Measurements from ENCODE around the gene DPP10.

DPP10 gene

GRCh38 chr2:115118306-115118705 is 675.9 kb downstream of the DPP10 start:
- TF ChIP-seq POLR2AphosphoS5 (IDR thresholded peaks at IDR 0.05; ENCODE audit: low read depth, low read length) (no peak), TAF1 (IDR thresholded peaks at IDR 0.05; ENCODE audit: borderline replicate concordance, low read depth, low read length) (no peak), POLR2A (IDR thresholded peaks at IDR 0.05; ENCODE audit: low read depth, low read length) (no peak)
- FAIRE-seq (no peak), DNase-seq (ENCODE audit: insufficient read length) (no peak)

DNA sequence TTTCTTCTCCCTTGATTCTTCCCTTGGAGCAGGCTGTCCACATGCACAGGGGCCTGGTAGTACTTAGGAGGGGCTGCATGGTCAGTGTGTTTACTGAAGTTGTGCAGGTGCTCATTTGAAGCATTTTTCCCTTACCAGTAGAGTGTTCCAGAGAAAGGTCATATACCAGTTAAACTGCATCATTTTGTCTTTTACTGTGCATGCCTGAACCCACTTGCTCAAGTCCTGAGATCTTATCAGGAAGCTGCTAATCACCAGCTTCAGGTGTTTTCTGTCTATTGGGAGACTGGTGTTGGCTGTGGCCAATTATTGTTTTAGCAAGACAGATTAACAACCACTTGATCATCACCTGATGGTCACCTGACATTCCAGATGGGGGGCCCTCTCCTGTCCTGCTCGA is 676.6 kb downstream of the DPP10 start:
- no peak for DNase-seq (ENCODE audit: insufficient read length)
- TF ChIP-seq POLR2A (IDR thresholded peaks at IDR 0.05; ENCODE audit: low read depth, low read length) (no peak), POLR2AphosphoS5 (IDR thresholded peaks at IDR 0.05; ENCODE audit: low read depth, low read length) (no peak), TAF1 (IDR thresholded peaks at IDR 0.05; ENCODE audit: borderline replicate concordance, low read depth, low read length) (no peak)
- no peak for FAIRE-seq

DNA sequence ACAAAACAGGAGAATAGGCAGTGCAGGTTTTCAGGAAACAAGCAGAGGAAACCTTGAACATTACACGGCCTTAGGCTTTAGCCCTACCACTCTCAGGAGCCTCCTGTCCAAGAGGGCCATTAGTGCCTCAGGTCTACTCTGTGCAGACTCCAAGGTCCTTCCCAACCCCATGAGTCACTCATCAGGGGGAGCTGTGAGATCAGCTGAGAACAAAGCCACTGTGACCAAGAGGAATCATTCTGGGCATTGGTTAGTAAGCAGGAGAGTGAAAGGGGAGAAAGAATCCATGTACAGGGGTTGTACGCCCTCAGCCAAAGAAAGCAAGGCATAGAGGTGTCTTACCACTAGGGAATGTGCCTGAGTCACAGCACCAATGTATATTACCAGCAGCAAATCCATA is 680.3 kb downstream of the DPP10 start:
- FAIRE-seq: no peak
- no peak for DNase-seq (ENCODE audit: insufficient read length)
- TF ChIP-seq TAF1 (IDR thresholded peaks at IDR 0.05; ENCODE audit: borderline replicate concordance, low read depth, low read length): no peak
- TF ChIP-seq POLR2A (IDR thresholded peaks at IDR 0.05; ENCODE audit: low read depth, low read length): no peak
- TF ChIP-seq POLR2AphosphoS5 (IDR thresholded peaks at IDR 0.05; ENCODE audit: low read depth, low read length): no peak

DNA sequence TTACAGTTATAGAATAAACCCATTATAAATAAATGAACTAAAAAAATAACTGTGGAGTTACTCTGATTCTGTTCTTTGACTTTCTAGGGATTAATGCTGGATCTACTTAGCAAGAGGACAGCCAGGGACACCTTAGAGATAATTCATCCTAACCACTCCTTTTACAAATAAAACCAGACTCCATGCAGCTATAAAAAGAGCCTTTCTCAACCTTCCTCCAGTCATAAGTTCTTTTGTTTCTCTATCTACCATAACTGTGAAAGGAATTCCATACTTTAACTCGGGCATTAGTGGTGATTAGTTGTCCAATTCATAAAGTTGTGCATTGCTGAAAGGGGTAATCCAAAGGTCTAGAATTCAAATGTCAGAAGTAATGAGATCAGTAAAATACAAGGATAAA is 682.4 kb downstream of the DPP10 start:
- TF ChIP-seq POLR2A (IDR thresholded peaks at IDR 0.05; ENCODE audit: low read depth, low read length): no peak
- no peak for TF ChIP-seq POLR2AphosphoS5 (IDR thresholded peaks at IDR 0.05; ENCODE audit: low read depth, low read length)
- TF ChIP-seq TAF1 (IDR thresholded peaks at IDR 0.05; ENCODE audit: borderline replicate concordance, low read depth, low read length): no peak
- DNase-seq (ENCODE audit: insufficient read length) (no peak), FAIRE-seq (no peak)

DNA sequence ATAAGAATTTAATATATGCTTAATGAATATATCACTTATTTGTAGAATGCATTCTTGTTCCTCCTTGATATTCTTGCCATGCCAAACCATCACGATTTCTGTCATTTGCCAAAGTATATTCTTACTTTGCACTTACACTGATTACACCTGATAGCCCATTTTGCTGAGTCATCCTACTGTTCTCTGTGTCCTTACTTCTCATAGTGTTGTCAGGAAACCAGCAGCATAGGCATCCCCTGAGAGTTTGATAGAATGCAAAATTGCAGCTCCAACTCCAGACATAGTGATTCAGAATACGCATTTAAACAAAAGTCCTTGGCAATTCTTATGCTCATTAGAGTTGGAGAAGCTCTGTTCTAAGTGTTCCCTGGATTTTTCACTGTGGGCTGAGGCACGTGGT is 687.1 kb downstream of the DPP10 start:
- TF ChIP-seq POLR2A (IDR thresholded peaks at IDR 0.05; ENCODE audit: low read depth, low read length) (no peak), TAF1 (IDR thresholded peaks at IDR 0.05; ENCODE audit: borderline replicate concordance, low read depth, low read length) (no peak), POLR2AphosphoS5 (IDR thresholded peaks at IDR 0.05; ENCODE audit: low read depth, low read length) (no peak)
- no peak for DNase-seq (ENCODE audit: insufficient read length)
- FAIRE-seq: no peak

- DNase-seq (ENCODE audit: insufficient read length) (no peak), FAIRE-seq (no peak)
- no peak for TF ChIP-seq POLR2A (IDR thresholded peaks at IDR 0.05; ENCODE audit: low read depth, low read length)
- no peak for TF ChIP-seq POLR2AphosphoS5 (IDR thresholded peaks at IDR 0.05; ENCODE audit: low read depth, low read length)
- TF ChIP-seq TAF1 (IDR thresholded peaks at IDR 0.05; ENCODE audit: borderline replicate concordance, low read depth, low read length): no peak
Measured at GRCh38 chr2:115160531-115161080, 718.2 kb downstream of the DPP10 start.

- FAIRE-seq (no peak), DNase-seq (ENCODE audit: insufficient read length) (no peak)
- TF ChIP-seq POLR2AphosphoS5 (IDR thresholded peaks at IDR 0.05; ENCODE audit: low read depth, low read length) (no peak), TAF1 (IDR thresholded peaks at IDR 0.05; ENCODE audit: borderline replicate concordance, low read depth, low read length) (no peak), POLR2A (IDR thresholded peaks at IDR 0.05; ENCODE audit: low read depth, low read length) (no peak)
Measured at GRCh38 chr2:115161081-115161770, 718.8 kb downstream of the DPP10 start.

- no peak for FAIRE-seq
- no peak for DNase-seq (ENCODE audit: insufficient read length)
- TF ChIP-seq POLR2AphosphoS5 (IDR thresholded peaks at IDR 0.05; ENCODE audit: low read depth, low read length) (no peak), TAF1 (IDR thresholded peaks at IDR 0.05; ENCODE audit: borderline replicate concordance, low read depth, low read length) (no peak), POLR2A (IDR thresholded peaks at IDR 0.05; ENCODE audit: low read depth, low read length) (no peak)
Measured at GRCh38 chr2:115161771-115162493, 719.5 kb downstream of the DPP10 start.

- FAIRE-seq (no peak), DNase-seq (ENCODE audit: insufficient read length) (no peak)
- TF ChIP-seq POLR2A (IDR thresholded peaks at IDR 0.05; ENCODE audit: low read depth, low read length) (no peak), POLR2AphosphoS5 (IDR thresholded peaks at IDR 0.05; ENCODE audit: low read depth, low read length) (no peak), TAF1 (IDR thresholded peaks at IDR 0.05; ENCODE audit: borderline replicate concordance, low read depth, low read length) (no peak)
Measured at GRCh38 chr2:115162494-115163293, 720.3 kb downstream of the DPP10 start.

- TF ChIP-seq POLR2A (IDR thresholded peaks at IDR 0.05; ENCODE audit: low read depth, low read length): no peak
- no peak for TF ChIP-seq POLR2AphosphoS5 (IDR thresholded peaks at IDR 0.05; ENCODE audit: low read depth, low read length)
- no peak for TF ChIP-seq TAF1 (IDR thresholded peaks at IDR 0.05; ENCODE audit: borderline replicate concordance, low read depth, low read length)
- FAIRE-seq (no peak), DNase-seq (ENCODE audit: insufficient read length) (no peak)
Measured at GRCh38 chr2:115163572-115163971, 721.1 kb downstream of the DPP10 start.

DNA sequence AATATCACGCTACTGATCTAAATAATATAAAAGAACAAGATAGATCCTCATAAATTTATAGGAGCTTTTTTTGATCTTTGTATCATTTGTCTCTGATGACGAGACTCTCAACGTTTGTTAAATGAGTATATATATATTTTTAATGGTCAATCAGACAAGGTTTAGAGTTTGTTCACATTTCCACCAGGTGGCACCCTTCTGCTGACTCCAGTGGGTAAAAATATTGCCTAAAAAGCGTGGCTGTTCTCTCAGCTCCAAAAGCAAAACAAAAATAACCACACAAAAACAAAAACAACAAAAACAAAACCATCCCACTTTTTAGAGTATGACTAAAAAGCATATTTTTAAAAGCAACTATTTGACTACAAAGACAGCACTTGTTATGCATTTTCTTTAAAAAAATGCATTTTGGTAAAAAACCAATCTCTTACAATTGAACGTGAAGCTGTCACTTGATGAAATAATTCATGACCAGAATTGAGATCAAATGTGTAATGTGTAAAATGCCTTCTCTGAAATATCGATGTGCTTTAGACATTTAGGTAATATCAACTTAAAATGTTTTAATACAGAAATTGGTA is 723.2 kb downstream of the DPP10 start:
- no peak for DNase-seq (ENCODE audit: insufficient read length)
- no peak for TF ChIP-seq POLR2A (IDR thresholded peaks at IDR 0.05; ENCODE audit: low read depth, low read length)
- TF ChIP-seq POLR2AphosphoS5 (IDR thresholded peaks at IDR 0.05; ENCODE audit: low read depth, low read length): no peak
- TF ChIP-seq TAF1 (IDR thresholded peaks at IDR 0.05; ENCODE audit: borderline replicate concordance, low read depth, low read length): no peak
- no peak for FAIRE-seq
